Measurements from ENCODE around the gene CAPN6.

DNA sequence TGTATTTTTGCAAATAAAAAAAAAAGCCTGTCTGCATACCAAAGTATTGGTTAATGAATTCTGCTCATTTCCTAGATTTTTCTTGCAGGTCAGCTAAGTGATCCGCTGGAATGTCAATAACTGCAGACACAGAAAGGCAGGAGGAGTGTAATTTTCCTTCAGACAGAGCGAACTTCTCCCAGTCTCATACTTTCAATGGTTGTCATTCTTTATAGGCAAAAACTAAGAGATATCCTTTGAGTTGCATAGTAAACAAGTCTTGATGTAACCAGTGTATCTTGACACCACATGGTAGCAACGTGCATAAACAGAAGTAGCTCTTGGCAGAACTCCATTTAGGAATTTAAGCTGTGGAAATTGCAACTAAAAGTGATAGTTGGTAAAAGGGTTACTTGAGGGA is 8.2 kb downstream of the CAPN6 start:
- TF ChIP-seq EZH2 (IDR thresholded peaks at IDR 0.05; ENCODE audit: low read length) (no peak), CTCF (optimal IDR thresholded peaks at IDR 0.05 in 1 of 3, IDR thresholded peaks at IDR 0.05 in 1 of 3, conservative IDR thresholded peaks at IDR 0.05 in 1 of 3; ENCODE audit: extremely low read depth in 1 of 3, insufficient read depth in 2 of 3, low read length in 3 of 3) (no peak)
